HepG2 (cell line): ENCODE data around the gene CLCN1. TPM values are rescaled to one million over a fixed set of nuclear protein-coding genes. Genes with fewer than 3 reads are reported as not detected.

Experiments
- ATAC-seq: fragments of 200-7000 bp; cut with Tn5 transposase; 3 replicates; pipeline ENCODE4 v1.9.1; 2020; ENCODE audit warnings: mild to moderate bottlenecking, moderate library complexity
- BruUV-seq: library from RNA; stranded (reverse); fragments of 400-500 nt; replicated peaks from 2 replicates; lab custom pipeline; 2021; lab: Mats Ljungman, UMichigan
- CTCF ChIA-PET: fragments of 300-600 bp; formaldehyde crosslinking; extraction: SDS; loops from one replicate; lab custom pipeline; 2021; ENCODE audit warnings: low total read pairs, inconsistent platforms, low intra/inter-chr PET ratio; lab: Yijun Ruan, JAX
- POLR2A ChIA-PET: fragments of 350-600 bp; sonication (Branson Sonifier 250); formaldehyde crosslinking; loops from one replicate; lab custom pipeline; 2020; ENCODE audit warnings: antibody characterized with exemption, inconsistent platforms; lab: Yijun Ruan, JAX
- DNase-seq: peaks from one replicate; pipeline ENCODE4 v3.0.0-alpha.2; 2015; ENCODE audit warnings: low spot score
- FAIRE-seq: peaks from 3 replicates; lab custom pipeline; 2011; peaks lifted over from hg19 to GRCh38; lab: Jason Lieb, UNC
- H2AFZ ChIP-seq: one replicate; pipeline ENCODE4 v1.6.1; 2011; ENCODE audit warnings: low read length, inconsistent platforms
- H3K27ac ChIP-seq: fragments of 300-600 bp; 3 replicates; pipeline ENCODE4 v1.8.0; 2011; ENCODE audit warnings: mixed run types, mild to moderate bottlenecking, mixed read lengths, low read length, inconsistent platforms; ENCODE audit not compliant: insufficient read depth; ENCODE audit errors: extremely low read length
- H3K27me3 ChIP-seq, 2 experiments: fragments of 200-600 bp in 1 of 2; 2 replicates in 1 of 2; 3 replicates in 1 of 2; pipeline versions ENCODE4 v1.6.0 to v1.8.0; 2011; ENCODE audit warnings: low read length in 2 of 2, mild to moderate bottlenecking in 2 of 2, moderate library complexity in 2 of 2, inconsistent platforms in 1 of 2; ENCODE audit not compliant: insufficient read depth in 2 of 2, control insufficient read depth in 1 of 2
- H3K36me3 ChIP-seq, 2 experiments: fragments of 200-600 bp in 1 of 2; replicated peaks in 1 of 2; 2 replicates in 1 of 2; 3 replicates in 1 of 2; pipeline versions ENCODE4 v1.5.1 to v1.8.0; 2011; ENCODE audit warnings: low read length in 2 of 2, inconsistent platforms in 1 of 2; ENCODE audit not compliant: insufficient read depth in 2 of 2, control insufficient read depth in 1 of 2
- H3K4me1 ChIP-seq: 2 replicates; pipeline ENCODE4 v1.5.1; 2012; ENCODE audit warnings: low read length, inconsistent platforms; ENCODE audit not compliant: insufficient read depth
- H3K4me2 ChIP-seq: 2 replicates; pipeline ENCODE4 v1.6.0; 2011; ENCODE audit warnings: low read depth, low read length, inconsistent platforms
- H3K4me3 ChIP-seq, 3 experiments: fragments of 200-600 bp in 1 of 3; sonication (generic), shearing (Covaris generic) in 1 of 3; replicated peaks in 1 of 3; 2 replicates each; pipeline ENCODE4 v1.5.1; 2011 to 2016; ENCODE audit warnings: low read length in 3 of 3, inconsistent platforms in 2 of 3, low read depth in 2 of 3, mild to moderate bottlenecking in 2 of 3, control low read depth in 1 of 3, mixed read lengths in 1 of 3; ENCODE audit not compliant: insufficient read depth in 1 of 3
- H3K79me2 ChIP-seq: one replicate; pipeline ENCODE4 v1.6.1; 2011; ENCODE audit warnings: low read length, inconsistent platforms; ENCODE audit not compliant: insufficient read depth
- H3K9ac ChIP-seq: 2 replicates; pipeline ENCODE4 v1.6.0; 2011; ENCODE audit warnings: mild to moderate bottlenecking, low read depth, low read length, inconsistent platforms; ENCODE audit not compliant: insufficient read depth
- H3K9me3 ChIP-seq: 2 replicates; pipeline ENCODE4 v1.5.1; 2012; ENCODE audit warnings: mild to moderate bottlenecking, low read length
- H4K20me1 ChIP-seq: 2 replicates; pipeline ENCODE4 v1.6.0; 2011; ENCODE audit warnings: inconsistent platforms, mild to moderate bottlenecking, low read length, moderate library complexity; ENCODE audit not compliant: insufficient read depth
- FOSL2 ChIP-seq: sonication (generic); formaldehyde crosslinking; IDR thresholded peaks from 2 replicates; pipeline ENCODE4 v1.4.0; 2020; ENCODE audit warnings: missing genetic modification reagents
- HIC2 ChIP-seq: sonication (generic); formaldehyde crosslinking; IDR thresholded peaks from 2 replicates; pipeline ENCODE4 v1.9.0; 2022; ENCODE audit warnings: low read depth, missing genetic modification reagents
- HMGXB3 ChIP-seq: sonication (generic); formaldehyde crosslinking; IDR thresholded peaks from 2 replicates; pipeline ENCODE4 v1.4.0; 2020; ENCODE audit warnings: missing genetic modification reagents, borderline replicate concordance
- MBNL3 ChIP-seq: fragments of 250-450 bp; sonication (Bioruptor Pico); conservative IDR thresholded peaks from 2 replicates; pipeline ENCODE4 v1.8.0; 2022; ENCODE audit warnings: mild to moderate bottlenecking, inconsistent platforms
- POLR2AphosphoS2 ChIP-seq: IDR thresholded peaks from 2 replicates; pipeline ENCODE4 v1.6.1; 2011; ENCODE audit warnings: low read depth, low read length, improper control_type of control experiment
- RBM39 ChIP-seq: fragments of 200-400 bp; formaldehyde crosslinking; IDR thresholded peaks from one replicate; pipeline ENCODE4 v1.6.1; 2018; ENCODE audit warnings: antibody characterized with exemption, mild to moderate bottlenecking, low read depth, low read length; ENCODE audit not compliant: poor library complexity, severe bottlenecking
- SMARCE1 ChIP-seq: fragments of 450-650 bp; IDR thresholded peaks from 2 replicates; pipeline ENCODE4 v1.6.1; 2017; ENCODE audit warnings: borderline replicate concordance
- TERF1 ChIP-seq: sonication (generic); formaldehyde crosslinking; IDR thresholded peaks from 2 replicates; pipeline ENCODE4 v1.8.0; 2022; ENCODE audit warnings: mild to moderate bottlenecking, missing genetic modification reagents, moderate library complexity
- ZNF18 ChIP-seq: sonication (generic); formaldehyde crosslinking; IDR thresholded peaks from 2 replicates; pipeline ENCODE4 v1.8.0; 2022; ENCODE audit warnings: mild to moderate bottlenecking, missing genetic modification reagents; ENCODE audit not compliant: insufficient replicate concordance
- ZSCAN25 ChIP-seq: sonication (generic); formaldehyde crosslinking; IDR thresholded peaks from 2 replicates; pipeline ENCODE4 v1.8.0; 2022; ENCODE audit warnings: mild to moderate bottlenecking, missing genetic modification reagents
- WGBS: methylation state at CpG from one replicate; pipeline ENCODE4 v1.1.6; 2017; ENCODE audit warnings: low lambda C conversion rate; 5-methylcytosine and 5-hydroxymethylcytosine counted together
- in situ Hi-C: cut with HindIII; loops from 2 replicates; pipeline ENCODE4 v1.10.0; 2017; ENCODE audit warnings: low pct_unique_long_range_greater_than_20kb; ENCODE audit not compliant: extremely low pct_ligation_motif_present
- intact Hi-C: fragments of 100-400 bp; cut with micrococcal nuclease; formaldehyde crosslinking; loops from one replicate; pipeline ENCODE4 v1.10.0; 2022; ENCODE audit not compliant: unreplicated experiment
- polyA plus RNA-seq, 8 experiments: library from polyadenylated mRNA; depleted of rRNA in 3 of 8; stranded (reverse) in 7 of 8; unstranded in 1 of 8; fragments of >200 nt; fragmentation: Illumina TruSeq in 4 of 8; extraction: Trizol in 4 of 8; gene quantifications; 2 replicates each; pipeline versions ENCODE4 v1.2.1 to v1.2.3, GENCODE V29; 2011 to 2016; ENCODE audit warnings: low read depth in 4 of 8, missing spikeins in 1 of 8, mixed read lengths in 1 of 8; ENCODE audit not compliant: insufficient read depth in 1 of 8
- total RNA-seq, 5 experiments: library from RNA; depleted of rRNA; stranded (reverse); fragments of >200 nt; fragmentation: Illumina TruSeq; extraction: Trizol; gene quantifications; 2 replicates each; pipeline ENCODE4 v1.2.3, GENCODE V29; 2016; ENCODE audit warnings: low read depth in 1 of 5

CLCN1 gene
- total and polyA plus RNA-seq, 2 of the 13 experiments (the other 11 are each of a cell fraction or from before 2014, with no cell fraction given) = 0.01 TPM; not detected in 1

GRCh38 chr7:143327903-143328302, 12.0 kb downstream of the CLCN1 start:
- in situ Hi-C loops (no loop called here), intact Hi-C loops (no loop called here)
- CTCF ChIA-PET = no interaction called here

More at GRCh38 chr7:143327903-143328302, 12.0 kb downstream of the CLCN1 start:
- FAIRE-seq = no peak
- Histone ChIP-seq H3K4me2 (no peak overlapping the region), H3K4me3 (no peak overlapping the region), H2AFZ (no peak overlapping the region), H3K4me1 (peaks cover 13% of the 10 kb centered on the region), H3K79me2 (no peaks in the 10 kb centered on the region), H3K27me3 (peaks cover 0 to 6% of the 10 kb centered on the region in 2 experiments; a peak in 2 of 5 replicates), H4K20me1 (no peaks in the 10 kb centered on the region), H3K36me3 (no peaks in the 10 kb centered on the region), H3K9me3 (no peaks in the 10 kb centered on the region), H3K9ac (no peak overlapping the region), H3K27ac (no peak overlapping the region)
- no TSS peak for BruUV-seq
- ATAC-seq = no peak
- POLR2A ChIA-PET = no interaction called here
- no peak for DNase-seq
- TF ChIP-seq MBNL3 (no peak), ZSCAN25 (CRISPR knock-in tag) (no peak), RBM39 (no peak), HMGXB3 (no peak), POLR2AphosphoS2 (no peak), FOSL2 (CRISPR knock-in tag) (no peak), ZNF18 (CRISPR knock-in tag) (no peak), SMARCE1 (no peak), TERF1 (CRISPR knock-in tag) (no peak), HIC2 (no peak)
- whole genome bisulfite sequencing = 48% methylated on average over 5 of the region's 5 CpGs
